ENCODE data around the gene PRMT1.

Gene PRMT1

GRCh38 chr19:49651820-49652550, 25.1 kb upstream of the PRMT1 start:
- no peak for DNase-seq

- DNase-seq = no peak
Measured at GRCh38 chr19:49652551-49653465, 24.3 kb upstream of the PRMT1 start.

- DNase-seq = no peak
Measured at GRCh38 chr19:49653466-49653806, 23.6 kb upstream of the PRMT1 start.

- DNase-seq = no peak
Measured at GRCh38 chr19:49654581-49654980, 22.5 kb upstream of the PRMT1 start.

- DNase-seq = no peak
Measured at GRCh38 chr19:49655570-49656455, 21.3 kb upstream of the PRMT1 start.

- DNase-seq = no peak
Measured at GRCh38 chr19:49656456-49657109, 20.5 kb upstream of the PRMT1 start.

GRCh38 chr19:49657493-49658138, 19.5 kb upstream of the PRMT1 start:
- DNase-seq = no peak

- no peak for DNase-seq
Measured at GRCh38 chr19:49658139-49658517, 18.9 kb upstream of the PRMT1 start.

GRCh38 chr19:49658566-49659442, 18.3 kb upstream of the PRMT1 start:
- DNase-seq = no peak

GRCh38 chr19:49660338-49660961, 16.6 kb upstream of the PRMT1 start:
- DNase-seq = no peak

GRCh38 chr19:49662011-49662410, 15.1 kb upstream of the PRMT1 start:
- no peak for DNase-seq

- DNase-seq = no peak
Measured at GRCh38 chr19:49663224-49663623, 13.8 kb upstream of the PRMT1 start.

GRCh38 chr19:49664171-49665035, 12.7 kb upstream of the PRMT1 start:
- peak; percentile 96 for DNase-seq

- DNase-seq = no peak
Measured at GRCh38 chr19:49665036-49665350, 12.1 kb upstream of the PRMT1 start.

GRCh38 chr19:49665351-49666119, 11.5 kb upstream of the PRMT1 start, which contains the start of the genes BCL2L12 and IRF3:
Gene BCL2L12, plus strand, starts transcription at chr19:49665933. Its CDS starts 760 bp downstream, at chr19:49666693.
Gene IRF3, minus strand, starts transcription at chr19:49665857. Its CDS starts 1,019 bp downstream, at chr19:49664838.
- DNase-seq = peak; percentile 96

- DNase-seq = no peak
Measured at GRCh38 chr19:49666120-49666444, 11.0 kb upstream of the PRMT1 start.

GRCh38 chr19:49667473-49667872, 9.6 kb upstream of the PRMT1 start:
- no peak for DNase-seq

GRCh38 chr19:49669516-49669915, 7.6 kb upstream of the PRMT1 start:
- DNase-seq = no peak

All from NCI-H510A (cell line).